Activated naive CD4-positive, alpha-beta T cell treated with anti-CD3 and anti-CD28 coated beads, Interleukin-2, amount 50 U/mL, for 72 hours (primary cell): ENCODE measurements around the gene CYTH4. TPM values are rescaled to one million over a fixed set of nuclear protein-coding genes. Genes with fewer than 3 reads are reported as not detected.
"Not testable (repeated sequence)": the region's sequence is repeated elsewhere in the genome, so short reads cannot be mapped to it uniquely, and the experiment has no call there.

ENCODE experiments used
- ATAC-seq, 2 donors: fragments of 150-1000 bp; cut with Tn5 transposase; 2 replicates each; pipeline ENCODE4 v1.10.0; 2021; ENCODE audit warnings: mild to moderate bottlenecking in 2 of 2, moderate library complexity in 2 of 2
- DNase-seq, 2 donors: peaks; one replicate each; pipeline ENCODE4 v3.0.0; 2021 to 2022; ENCODE audit warnings: low spot score in 2 of 2
- H3K27ac Mint-ChIP-seq, 2 donors: one replicate each; pipeline ENCODE4 v1.8.0; 2022; ENCODE audit warnings: mild to moderate bottlenecking in 2 of 2, mixed read lengths in 2 of 2
- H3K36me3 Mint-ChIP-seq, 2 donors: one replicate each; pipeline ENCODE4 v1.8.0; 2022; ENCODE audit warnings: mixed read lengths in 2 of 2
- H3K9me3 Mint-ChIP-seq, 2 donors: one replicate each; pipeline ENCODE4 v1.8.0; 2022; ENCODE audit warnings: mixed read lengths in 2 of 2
- total RNA-seq, 2 donors: library from RNA; stranded (reverse); gene quantifications; one replicate each; pipeline ENCODE4 v1.2.3, GENCODE V29; 2022

CYTH4 gene
- total RNA-seq, 2 donors from 2014 or later: 60.7 to 69.7 TPM

- no peak for ATAC-seq
- DNase-seq: no peak
- H3K36me3 Mint-ChIP-seq: no peaks in the 10 kb centered on the region
- no peaks in the 10 kb centered on the region for H3K9me3 Mint-ChIP-seq
- H3K27ac Mint-ChIP-seq: no peak overlapping the region
These were observed 37.2 kb downstream of the CYTH4 start for GRCh38 chr22:37319469-37319868.

GRCh38 chr22:37320726-37321677 lies 38.7 kb downstream of the CYTH4 start:
- ATAC-seq (no peak), DNase-seq (no peak)
- H3K27ac Mint-ChIP-seq: no peak overlapping the region
- no peaks in the 10 kb centered on the region for H3K9me3 Mint-ChIP-seq
- no peaks in the 10 kb centered on the region for H3K36me3 Mint-ChIP-seq

GRCh38 chr22:37324340-37325038 lies 42.2 kb downstream of the CYTH4 start:
- no peak overlapping the region for H3K27ac Mint-ChIP-seq
- H3K9me3 Mint-ChIP-seq: no peaks in the 10 kb centered on the region
- H3K36me3 Mint-ChIP-seq: no peaks in the 10 kb centered on the region
- DNase-seq (no peak), ATAC-seq (no peak)

- H3K36me3 Mint-ChIP-seq: no peaks in the 10 kb centered on the region
- no peak overlapping the region for H3K27ac Mint-ChIP-seq
- no peaks in the 10 kb centered on the region for H3K9me3 Mint-ChIP-seq
- DNase-seq (no peak), ATAC-seq (no peak)
These were observed 42.7 kb downstream of the CYTH4 start for GRCh38 chr22:37325039-37325395.

- H3K27ac Mint-ChIP-seq: no peak overlapping the region
- ATAC-seq (no peak), DNase-seq (no peak)
- H3K36me3 Mint-ChIP-seq: no peaks in the 10 kb centered on the region
- H3K9me3 Mint-ChIP-seq: no peaks in the 10 kb centered on the region
These were observed 44.4 kb downstream of the CYTH4 start for GRCh38 chr22:37326726-37327125.

- no peaks in the 10 kb centered on the region for H3K9me3 Mint-ChIP-seq
- ATAC-seq (no peak), DNase-seq (no peak)
- H3K27ac Mint-ChIP-seq: no peak overlapping the region
- no peaks in the 10 kb centered on the region for H3K36me3 Mint-ChIP-seq
These were observed 45.7 kb downstream of the CYTH4 start for GRCh38 chr22:37328017-37328416.

- not testable (repeated sequence) for H3K9me3 Mint-ChIP-seq, DNase-seq, H3K36me3 Mint-ChIP-seq, ATAC-seq
- H3K27ac Mint-ChIP-seq: peak overlapping the region in 1 of 2 donors; percentile 69
These were observed 46.4 kb downstream of the CYTH4 start for GRCh38 chr22:37328538-37329237.

GRCh38 chr22:37329238-37330140 lies 47.2 kb downstream of the CYTH4 start:
- ATAC-seq: no peak
- Mint-ChIP-seq H3K9me3 (no peaks in the 10 kb centered on the region), H3K36me3 (no peaks in the 10 kb centered on the region), H3K27ac (peak overlapping the region in 1 of 2 donors; percentile 69)
- DNase-seq: no peak

GRCh38 chr22:37330200-37331033 lies 48.1 kb downstream of the CYTH4 start:
- Mint-ChIP-seq H3K9me3 (no peaks in the 10 kb centered on the region), H3K36me3 (no peaks in the 10 kb centered on the region), H3K27ac (no peak overlapping the region)
- ATAC-seq (peak; percentile 13 to 69), DNase-seq (peak in 1 of 2 donors; percentile 41)

- Mint-ChIP-seq H3K36me3 (no peaks in the 10 kb centered on the region), H3K27ac (no peak overlapping the region), H3K9me3 (no peaks in the 10 kb centered on the region)
- DNase-seq (no peak), ATAC-seq (no peak)
These were observed 48.7 kb downstream of the CYTH4 start for GRCh38 chr22:37331034-37331428.

GRCh38 chr22:37331856-37332536 lies 49.7 kb downstream of the CYTH4 start:
- DNase-seq: no peak
- H3K27ac Mint-ChIP-seq: no peak overlapping the region
- no peaks in the 10 kb centered on the region for H3K9me3 Mint-ChIP-seq
- H3K36me3 Mint-ChIP-seq: no peaks in the 10 kb centered on the region
- no peak for ATAC-seq

- Mint-ChIP-seq H3K36me3 (no peaks in the 10 kb centered on the region), H3K27ac (no peak overlapping the region), H3K9me3 (no peaks in the 10 kb centered on the region)
- ATAC-seq: no peak
- DNase-seq: no peak
These were observed 51.6 kb downstream of the CYTH4 start for GRCh38 chr22:37333724-37334460.

GRCh38 chr22:37334461-37334858 lies 52.2 kb downstream of the CYTH4 start:
- no peak overlapping the region for H3K27ac Mint-ChIP-seq
- no peak for ATAC-seq
- no peak for DNase-seq
- H3K36me3 Mint-ChIP-seq: no peaks in the 10 kb centered on the region
- H3K9me3 Mint-ChIP-seq: no peaks in the 10 kb centered on the region
